HuH-7 (cell line): Measurements from ENCODE around the gene SYTL3.
"Not testable (repeated sequence)": the region's sequence is repeated elsewhere in the genome, so short reads cannot be mapped to it uniquely, and the experiment has no call there.

Source experiments
- DNase-seq: peaks from one replicate; pipeline ENCODE4 v3.0.0; 2011; ENCODE audit warnings: low spot score

The SYTL3 gene

DNA sequence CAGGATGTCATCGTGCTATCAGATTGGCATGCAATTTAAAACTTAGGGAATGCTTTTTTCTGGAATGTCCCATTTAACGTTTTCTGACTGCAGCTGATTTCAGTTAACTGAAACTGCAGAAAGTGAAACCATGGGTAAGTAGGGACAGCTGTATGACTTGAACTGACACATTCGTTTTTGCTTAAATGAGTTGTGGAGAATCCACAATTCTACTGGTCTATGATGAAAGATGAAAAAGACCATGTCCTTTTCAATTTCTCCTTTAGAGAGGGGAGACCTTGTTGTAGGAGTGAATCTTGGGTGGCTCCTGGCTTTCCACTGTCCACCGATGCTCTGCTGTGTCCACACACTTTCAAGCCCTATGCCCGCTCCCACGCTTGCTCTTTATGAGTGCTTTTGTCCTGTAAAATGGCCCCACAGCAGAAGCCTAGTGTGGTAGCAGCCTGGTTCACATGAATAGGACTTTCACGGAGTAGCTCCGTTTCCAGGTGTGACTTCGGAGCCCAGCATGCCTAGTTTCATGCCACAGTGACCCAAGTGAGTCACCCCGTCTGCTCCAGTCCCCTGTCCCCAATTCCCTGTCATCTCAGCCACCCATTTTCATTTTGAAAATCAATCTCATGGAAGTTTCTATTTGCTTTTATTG lies 27.2 kb upstream of the SYTL3 start:
- DNase-seq, result no peak

DNA sequence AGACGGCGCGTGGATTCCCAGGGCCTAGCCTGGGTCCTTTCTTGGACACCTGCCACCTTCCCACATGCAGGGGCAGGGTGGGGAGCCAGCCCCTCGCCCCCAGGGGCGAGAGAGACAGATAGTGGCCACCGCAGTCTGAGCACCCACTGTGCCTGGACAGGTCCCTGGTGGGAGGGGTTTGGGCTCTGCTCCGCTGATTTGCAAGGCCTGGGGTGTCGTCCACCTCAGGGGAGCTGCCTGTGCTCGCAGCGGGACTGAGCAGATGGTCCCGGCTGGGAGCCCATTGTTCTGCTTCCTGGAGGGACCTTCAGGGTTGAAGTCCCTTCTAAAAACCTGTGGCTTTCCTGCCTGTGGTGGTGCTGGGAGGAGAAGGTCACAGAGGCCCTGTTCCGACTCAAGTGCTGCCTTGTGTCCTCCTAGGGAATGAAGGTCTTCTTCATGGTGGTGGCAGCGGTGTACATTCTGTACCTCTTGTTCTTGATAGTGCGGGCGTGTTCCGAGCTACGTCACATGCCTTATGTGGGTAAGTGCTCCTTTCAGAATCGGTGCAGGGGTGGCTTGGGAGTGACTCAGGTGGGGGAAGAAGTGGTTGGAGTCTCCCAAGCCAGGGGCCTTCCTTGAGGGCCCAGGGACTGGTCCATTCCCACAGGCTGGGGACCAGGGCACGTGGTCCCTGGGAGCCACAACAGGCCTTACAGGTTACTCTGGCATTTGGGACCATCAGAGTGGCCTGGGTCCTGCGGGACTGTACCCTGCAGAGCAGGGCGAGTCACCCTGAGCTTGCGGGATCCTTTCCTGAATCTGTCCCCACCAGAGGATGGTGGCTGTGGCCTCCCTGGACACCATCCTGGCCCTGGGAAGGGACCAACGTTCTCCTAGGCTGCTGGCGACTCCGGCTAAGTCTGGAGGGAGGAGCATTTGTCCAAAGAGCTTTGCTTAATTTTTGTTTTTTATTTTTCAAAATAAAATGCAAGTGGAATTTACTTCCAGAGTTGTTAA lies 24.9 kb upstream of the SYTL3 start:
- no peak for DNase-seq

DNA sequence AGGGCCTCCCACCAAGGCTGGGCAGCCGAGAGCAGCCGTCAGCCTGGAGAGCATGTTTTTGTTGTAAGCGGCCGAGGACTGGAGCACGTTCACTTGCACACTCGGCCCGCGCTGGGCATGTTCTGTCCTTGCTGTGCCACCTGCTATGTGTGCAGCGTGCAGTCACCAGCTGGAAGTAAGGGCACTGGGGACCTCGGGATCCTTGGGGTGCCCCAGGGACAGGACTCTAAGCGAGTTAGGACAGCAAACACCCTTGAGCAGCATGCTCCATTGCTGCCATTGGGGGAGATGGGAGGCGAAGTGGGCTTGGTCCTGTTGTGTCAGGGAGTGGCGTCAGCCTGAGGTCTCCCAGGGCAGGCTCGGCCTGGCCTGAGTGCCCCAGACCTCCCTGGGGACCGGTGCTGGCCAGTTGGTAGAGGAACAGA lies 24.0 kb upstream of the SYTL3 start:
- DNase-seq, result no peak

DNA sequence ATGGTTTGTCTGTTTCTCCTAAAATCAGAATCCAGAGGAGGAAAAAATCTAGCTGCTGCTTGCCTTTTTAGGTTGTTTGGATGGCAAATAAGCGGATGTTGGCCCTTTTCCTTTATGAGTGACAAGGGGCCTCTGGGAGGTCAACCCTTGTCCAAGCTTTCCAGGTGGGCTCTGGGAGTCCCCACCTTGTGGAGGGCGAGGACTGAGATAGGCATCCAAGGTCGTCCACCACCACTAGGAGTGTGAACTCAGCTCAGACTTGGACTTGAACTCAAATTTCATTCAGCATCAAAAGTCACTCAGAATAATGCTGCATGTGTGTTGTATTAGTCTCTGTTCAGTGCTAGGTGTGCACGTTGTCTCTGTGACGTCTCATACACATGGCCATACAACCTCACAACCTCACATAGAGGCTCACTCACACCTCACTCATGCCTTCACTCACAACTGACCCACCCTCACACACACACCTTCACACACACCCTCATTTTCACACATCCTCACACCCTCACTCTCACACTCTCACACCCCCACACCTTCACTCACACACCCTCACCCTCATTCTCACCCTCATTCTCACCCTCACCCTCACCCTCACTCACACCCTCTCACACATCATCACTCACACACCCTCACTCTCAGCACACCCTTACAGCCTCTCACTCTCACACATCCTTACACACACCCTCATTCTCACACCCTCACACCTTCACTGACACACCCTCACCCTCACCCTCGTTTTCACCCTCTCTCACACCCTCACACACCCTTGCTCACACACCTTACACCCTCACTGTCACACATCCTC lies 23.3 kb upstream of the SYTL3 start:
- DNase-seq, result no peak

DNA sequence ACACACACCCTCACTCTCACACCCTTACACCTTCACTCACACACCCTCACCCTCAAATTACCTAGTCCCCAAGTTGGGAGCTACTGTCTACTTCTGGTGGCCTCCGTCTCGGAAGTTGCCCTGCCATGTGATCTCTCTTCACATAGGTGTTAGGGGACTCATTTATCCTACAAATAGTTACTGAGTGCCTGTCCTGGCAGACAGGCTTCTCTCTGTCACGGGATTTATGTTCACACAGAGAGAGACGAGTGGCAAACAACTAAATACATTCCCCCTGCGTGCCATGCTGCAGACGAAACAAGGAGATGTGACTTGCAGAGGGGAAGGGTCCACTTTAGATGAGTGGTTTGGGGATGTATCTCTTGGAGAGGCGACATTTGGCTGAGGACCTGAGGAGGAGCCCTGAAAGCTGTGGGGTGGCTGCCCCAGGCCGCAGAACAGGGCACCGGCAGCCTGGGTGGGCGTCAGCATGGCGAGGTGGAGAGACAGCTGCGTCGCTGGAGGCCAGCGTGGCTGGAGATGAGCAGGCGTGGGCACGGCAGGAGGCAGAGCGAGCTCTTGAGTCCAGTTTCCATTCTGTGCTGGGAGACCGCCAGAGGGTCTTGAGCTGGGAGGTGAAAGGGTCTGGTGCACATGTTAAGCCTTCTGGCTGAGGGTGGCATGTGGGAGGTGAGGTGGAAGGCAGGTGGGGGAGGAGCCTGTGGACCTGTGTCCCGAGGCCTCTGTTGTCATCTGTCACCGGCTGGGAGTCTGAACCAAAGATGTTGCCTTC lies 22.5 kb upstream of the SYTL3 start:
- DNase-seq, result no peak

DNA sequence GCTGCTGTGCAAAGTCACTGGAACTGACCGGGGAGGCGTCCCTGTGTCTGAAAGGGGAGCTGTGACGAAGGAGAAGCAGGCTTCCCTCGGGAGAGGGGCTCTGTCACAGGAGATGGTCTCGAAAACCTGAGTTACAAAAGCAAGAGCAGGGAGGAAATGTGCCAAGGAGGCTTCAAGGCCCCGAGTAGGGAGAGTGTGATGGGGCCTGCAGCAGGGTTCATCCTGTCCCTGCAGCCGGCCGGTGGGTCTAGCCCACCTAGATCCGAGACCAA lies 22.0 kb upstream of the SYTL3 start:
- DNase-seq, result no peak

DNA sequence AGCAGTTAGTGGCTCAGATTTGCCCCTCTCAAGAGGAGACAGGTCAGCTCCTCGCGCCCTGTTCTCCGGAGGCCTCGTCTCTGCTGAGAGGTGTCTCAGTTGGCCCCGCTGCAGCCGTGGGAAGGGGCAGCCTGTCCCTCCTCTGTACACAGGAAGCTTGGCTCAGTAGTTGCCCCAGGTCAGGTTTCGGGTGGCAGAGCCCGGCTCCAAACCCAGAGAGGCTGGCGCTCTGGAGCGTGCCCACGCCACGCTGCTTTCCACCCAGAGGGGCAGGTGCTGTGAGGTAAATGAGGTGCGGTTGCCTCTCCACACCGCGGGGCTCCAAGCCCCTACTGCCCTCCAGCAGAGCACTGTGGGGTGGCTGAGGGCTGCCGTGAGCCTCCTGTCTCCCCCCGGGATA lies 21.3 kb upstream of the SYTL3 start:
- no peak for DNase-seq

DNA sequence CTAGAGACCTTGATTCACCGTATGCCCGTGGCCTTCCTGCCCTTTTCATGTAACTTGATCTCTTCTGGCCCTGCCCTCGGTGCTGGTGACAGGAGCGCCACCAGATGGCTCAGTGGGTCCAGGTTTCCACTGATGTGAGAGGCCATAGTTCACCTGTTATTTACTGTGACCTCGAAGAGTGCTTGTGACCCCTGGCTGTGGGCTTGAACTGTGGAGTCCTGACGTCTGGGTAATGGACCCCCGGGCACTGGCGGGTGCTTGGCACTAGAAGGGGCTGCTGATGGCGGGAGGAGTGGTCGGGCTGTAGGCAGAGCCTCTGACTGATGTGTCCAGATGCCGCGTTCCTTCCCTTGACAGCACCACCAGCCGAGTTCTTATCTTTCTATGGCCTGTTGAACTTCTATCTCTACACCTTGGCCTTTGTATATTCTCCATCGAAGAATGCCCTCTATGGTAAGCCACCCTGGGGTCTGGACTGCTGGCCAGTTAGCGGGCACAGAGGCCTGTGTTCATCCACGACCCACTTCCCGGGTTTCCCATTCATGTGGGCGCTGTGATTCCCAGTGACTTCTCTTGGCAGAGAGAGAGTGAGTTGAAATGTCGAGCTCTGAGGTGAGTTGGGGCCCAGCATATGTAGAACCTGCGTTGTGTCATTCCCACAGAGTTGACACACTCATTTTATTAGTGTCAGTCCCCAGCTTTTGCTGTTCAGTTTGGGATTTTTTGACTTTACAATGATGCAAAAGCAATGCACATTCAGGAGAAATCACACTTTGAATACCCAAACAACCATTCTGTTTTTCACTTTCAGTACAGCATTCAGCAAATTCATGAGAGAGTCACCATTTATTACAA lies 20.3 kb upstream of the SYTL3 start:
- peak; percentile 86 for DNase-seq

DNA sequence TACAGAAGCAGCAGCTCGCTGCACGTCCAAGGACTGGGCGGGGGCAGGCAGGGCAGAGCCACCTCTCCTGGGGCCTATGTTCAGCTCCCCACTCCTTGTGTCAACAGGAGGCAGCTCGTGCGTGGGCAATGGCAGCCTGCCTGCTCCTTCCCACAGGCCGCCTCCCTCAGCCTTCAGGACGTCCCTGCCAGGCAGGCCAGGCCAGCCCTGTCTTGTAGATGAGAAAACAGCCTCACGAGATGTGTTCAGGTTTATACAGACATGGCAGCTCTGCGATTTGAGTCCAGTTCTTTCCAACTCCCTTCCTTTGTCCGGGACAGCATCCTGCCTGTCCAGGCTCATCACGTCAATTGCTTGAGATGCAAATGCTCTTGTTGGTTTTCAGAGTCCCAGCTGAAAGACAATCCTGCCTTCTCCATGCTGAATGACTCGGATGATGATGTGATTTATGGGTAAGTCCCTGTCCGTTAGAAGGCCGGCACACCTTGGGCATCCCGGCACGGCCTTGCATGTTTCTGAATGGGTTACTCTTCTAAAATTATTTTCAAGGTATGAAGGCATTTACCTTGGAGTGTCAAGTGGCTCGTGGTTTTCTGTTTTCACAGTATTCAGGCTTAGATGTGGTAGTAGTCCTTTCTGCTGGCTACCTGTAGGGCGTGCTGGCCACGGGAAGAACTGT lies 18.8 kb upstream of the SYTL3 start:
- DNase-seq, result no peak

DNA sequence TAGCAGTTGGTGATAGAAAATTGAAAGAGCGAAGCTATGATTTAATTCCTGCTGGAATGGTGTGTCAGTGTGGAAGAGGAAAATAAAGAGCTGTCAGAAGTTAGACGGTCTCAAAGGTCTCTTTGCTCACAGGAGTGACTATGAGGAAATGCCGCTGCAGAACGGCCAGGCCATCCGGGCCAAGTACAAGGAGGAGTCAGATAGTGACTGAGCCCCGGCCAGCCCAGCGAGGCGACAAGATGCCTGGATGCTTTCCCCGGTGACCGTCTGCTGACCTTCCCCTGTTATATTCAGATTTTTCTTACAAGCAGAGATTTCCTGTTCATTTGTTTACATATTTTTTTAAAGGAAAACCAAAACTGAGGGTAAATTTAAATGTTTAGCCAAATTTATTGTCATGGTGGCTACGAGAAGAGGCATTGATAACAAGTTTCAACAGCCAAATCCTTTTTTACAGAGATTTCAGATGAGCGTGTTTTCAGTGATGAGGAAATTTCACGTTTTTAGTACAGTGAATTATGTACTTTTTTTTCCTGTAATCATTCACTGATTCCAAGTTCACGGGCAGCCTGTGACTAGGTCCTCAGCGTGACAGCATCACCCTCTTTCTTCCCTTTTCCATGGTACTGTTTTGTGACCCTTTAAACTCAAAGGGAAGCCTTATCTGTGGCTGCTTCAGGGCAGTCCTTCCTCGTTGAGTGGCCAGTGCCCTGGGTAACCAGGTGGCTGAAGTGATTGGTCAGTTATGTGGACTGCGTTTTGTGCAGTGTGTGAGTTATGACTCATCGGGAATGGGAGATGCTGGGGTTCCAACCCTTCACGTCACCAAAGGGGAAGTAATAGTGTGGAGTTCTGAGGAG lies 17.9 kb upstream of the SYTL3 start:
- no peak for DNase-seq

DNA sequence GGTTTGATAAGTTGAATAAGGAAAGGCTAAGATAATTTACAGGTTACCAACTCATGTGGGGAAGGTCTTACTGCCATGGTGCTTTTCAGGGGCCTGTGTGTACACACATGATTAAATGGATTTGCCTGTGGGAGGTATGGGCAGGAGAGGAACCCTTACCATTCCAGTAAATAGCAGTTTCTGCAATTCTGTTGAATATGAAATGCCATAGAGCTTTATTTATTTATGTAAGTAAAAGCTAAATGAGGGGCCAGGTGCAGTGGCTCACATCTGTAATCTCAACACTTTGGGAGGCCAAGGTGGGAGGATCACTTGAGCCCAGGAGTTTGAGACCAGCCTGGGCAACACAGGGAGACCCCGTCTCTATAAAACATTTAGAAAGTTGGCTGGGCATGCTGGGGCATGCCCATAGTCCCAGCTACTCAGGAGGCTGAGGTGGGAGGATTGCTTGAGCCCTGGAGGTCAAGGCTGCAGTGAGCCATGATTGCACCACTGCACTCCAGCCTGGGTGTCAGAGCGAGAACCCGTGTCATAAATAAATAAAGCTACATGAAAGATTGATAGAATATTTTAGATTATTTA lies 17.2 kb upstream of the SYTL3 start:
- DNase-seq, result not testable (repeated sequence)

DNA sequence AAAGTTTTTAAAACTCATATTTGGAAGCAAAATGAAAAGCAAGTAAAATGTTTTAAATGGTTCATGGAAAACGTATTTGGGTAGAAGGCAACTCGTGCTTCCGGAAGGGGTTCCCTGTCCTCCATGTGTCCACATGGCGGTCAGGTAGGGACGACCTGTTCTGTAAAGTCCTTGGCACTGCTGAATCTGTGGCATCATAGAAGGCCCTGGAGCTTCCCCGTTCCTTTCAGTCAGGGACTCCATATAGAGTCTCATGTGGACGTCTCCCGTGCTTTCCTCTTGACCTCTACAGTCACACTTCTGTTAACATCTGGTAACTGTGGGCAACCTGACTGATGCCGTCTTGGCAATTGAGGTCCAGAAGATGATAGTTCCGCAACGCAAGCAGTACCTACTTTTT lies 16.7 kb upstream of the SYTL3 start:
- no peak for DNase-seq

DNA sequence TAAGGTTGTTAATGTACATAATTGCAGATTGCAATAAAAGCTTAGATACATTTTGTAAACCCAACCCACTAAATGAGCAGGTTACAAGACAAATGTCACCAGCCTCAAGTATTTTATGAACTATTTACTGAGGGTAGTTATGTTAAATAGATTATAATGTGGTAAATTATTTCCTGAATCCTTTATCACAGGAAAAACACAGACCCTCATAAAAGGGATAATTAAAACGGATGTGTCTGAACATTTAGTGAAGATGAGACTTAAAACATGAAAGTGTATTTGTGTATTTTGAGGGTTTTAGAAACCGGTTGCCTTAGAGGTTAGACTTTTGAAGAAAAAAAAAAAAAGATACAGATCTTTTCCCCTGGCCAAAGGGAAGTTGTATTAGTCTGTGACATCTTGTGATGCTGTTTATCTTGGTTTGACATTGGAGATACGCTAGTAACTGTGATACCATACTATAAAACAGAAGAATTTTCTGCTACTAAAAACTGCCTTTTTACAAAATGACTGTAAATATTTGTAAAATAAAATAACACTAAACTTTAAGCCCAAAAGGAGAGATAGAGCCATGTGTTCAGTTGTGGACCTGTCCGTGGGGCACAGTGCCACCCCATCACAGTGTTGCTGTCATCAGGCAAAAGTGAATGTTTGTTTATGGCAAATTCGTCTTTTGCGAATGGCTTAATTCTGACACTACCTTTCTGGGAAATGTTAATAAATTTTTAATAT lies 15.0 kb upstream of the SYTL3 start:
- DNase-seq, result no peak

DNA sequence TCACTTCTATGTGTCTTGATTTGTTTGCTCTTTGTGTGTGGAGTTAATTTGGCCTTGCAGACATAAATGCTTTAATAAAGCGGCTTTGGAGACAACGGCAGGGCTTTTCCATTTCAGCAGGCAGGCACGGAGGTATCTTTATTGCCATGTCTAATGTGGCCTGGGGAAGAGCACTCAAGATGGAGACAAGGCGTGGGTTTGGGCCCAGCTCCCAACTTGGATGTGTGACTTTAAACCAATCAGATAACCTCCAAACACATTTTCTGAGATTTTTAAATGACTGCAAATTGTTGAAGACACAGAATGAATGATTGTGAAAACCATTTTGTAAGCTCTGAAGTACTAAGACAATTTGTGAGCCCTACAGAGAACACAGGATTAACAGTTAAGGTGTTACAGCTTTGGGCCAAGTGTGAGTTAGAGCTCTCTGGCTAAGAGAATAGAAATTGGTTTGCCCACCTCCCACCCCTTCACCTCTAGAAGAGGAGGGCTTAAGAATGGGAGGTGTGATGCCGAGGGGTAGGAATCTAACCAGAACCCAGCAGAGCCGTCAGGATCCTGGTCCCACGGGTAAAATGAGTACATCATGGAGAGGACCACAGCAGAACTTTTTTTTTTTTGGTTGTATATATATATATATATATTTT lies 14.3 kb upstream of the SYTL3 start:
- no peak for DNase-seq

DNA sequence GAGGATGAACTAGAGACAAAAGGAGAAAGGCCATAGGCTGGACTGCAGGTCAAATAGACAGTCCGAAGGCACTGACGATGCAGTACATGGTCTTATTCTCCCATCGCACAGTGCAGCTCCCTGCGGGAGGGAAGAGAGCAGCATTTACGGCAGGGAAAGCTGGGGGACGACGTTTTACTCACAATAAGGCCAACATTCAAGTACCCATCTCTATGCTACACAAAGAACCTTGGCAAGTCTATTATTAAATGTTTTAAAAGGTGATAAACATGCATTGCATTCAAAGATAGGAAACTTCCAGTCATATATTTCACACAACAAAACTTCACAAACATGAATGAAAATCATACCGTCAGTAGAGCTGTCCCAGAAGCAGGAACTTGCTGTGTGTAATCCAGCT lies 13.1 kb upstream of the SYTL3 start:
- DNase-seq, result no peak

DNA sequence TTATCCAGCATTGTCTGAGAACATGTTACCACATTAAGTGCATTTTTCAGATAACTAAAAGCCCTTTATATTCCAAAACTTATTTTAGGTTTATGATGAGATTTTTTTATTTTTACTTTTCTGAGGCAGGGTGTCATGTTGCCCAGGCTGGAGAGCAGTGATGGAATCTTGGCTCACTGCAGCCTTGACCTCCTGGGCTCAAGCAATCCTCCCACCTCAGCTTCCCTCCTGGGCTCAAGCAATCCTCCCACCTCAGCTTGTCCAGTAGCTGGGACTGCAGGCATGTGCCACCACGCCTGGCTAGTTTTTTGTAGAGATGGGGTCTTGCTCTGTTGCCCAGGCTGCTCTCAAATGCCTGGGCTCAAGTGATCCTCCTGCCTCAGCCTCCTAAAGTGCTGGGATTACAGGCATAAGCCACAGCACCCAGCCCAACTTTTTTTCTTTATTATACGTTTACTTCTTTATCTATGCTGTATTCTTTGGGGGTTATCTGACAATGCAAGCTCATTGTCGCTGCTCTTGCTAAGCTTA lies 11.5 kb upstream of the SYTL3 start:
- DNase-seq, result no peak

DNA sequence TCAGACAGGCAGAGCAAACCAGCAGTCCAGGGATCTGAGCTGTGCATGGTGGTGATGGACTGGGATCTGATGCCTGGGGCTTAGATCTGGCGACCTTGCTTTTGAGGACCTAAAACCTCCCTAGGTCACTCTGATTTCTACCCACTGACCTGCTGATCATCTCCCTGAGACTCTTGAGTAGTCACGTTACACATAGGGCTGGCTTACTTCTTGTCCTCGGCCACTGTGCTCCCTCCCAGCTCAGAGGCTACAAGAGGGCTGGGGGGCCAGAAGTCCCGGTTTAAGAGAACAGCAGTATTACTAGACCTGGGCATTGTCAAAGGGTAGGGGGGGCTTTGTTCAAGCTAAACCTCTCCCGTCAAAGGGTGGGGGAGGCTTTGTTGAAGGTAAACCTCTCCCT lies 10.8 kb upstream of the SYTL3 start:
- DNase-seq, result no peak

DNA sequence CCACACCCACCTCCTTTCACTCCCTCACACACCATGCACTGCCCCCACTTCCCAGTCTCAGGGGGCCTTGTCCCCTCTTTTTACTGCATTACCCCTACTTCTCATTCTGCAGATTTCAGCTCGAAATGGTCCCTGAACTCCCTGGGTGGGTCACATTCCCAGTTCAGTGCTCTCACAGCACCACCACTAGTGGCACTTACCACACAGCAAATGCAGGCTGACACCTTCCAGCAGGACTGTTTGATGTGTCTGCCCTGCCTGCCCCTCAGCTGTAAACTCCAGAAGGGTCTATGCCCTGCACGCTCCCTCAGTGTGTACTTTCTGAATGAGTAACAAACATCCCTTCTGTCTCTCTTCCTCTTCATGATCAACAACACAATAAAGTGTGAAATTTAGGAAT lies 9.3 kb upstream of the SYTL3 start:
- DNase-seq, result no peak
